ENCODE results near the gene PIK3C3. TPM values are rescaled to one million over a fixed set of nuclear protein-coding genes. Genes with fewer than 3 reads are reported as not detected.

The PIK3C3 gene
- total and polyA plus RNA-seq, 9 donors, result 24.4 to 60.3 (median 47.7) TPM

- Histone ChIP-seq H3K4me1 (ENCODE audit: insufficient read depth) (no peaks in the 10 kb centered on the region), H3K36me3 (no peaks in the 10 kb centered on the region), H3K27ac (no peak overlapping the region), H3K4me3 (no peak overlapping the region), H3K27me3 (no peaks in the 10 kb centered on the region), H3K9me3 (no peaks in the 10 kb centered on the region)
- intact Hi-C loops (cut with DNase I), result no loop called here
- no peak for DNase-seq
- WGBS, 3 donors, result 85 to 94% (median 93%) methylated on average over 2 of the region's 2 CpGs
- TF ChIP-seq CTCF (IDR thresholded peaks at IDR 0.05) (no peak), EP300 (IDR thresholded peaks at IDR 0.05) (no peak), POLR2A (IDR thresholded peaks at IDR 0.05) (no peak)
Observed at GRCh38 chr18:41993151-41993550, 38.1 kb downstream of the PIK3C3 start.

GRCh38 chr18:41996020-41996419 lies 41.0 kb downstream of the PIK3C3 start:
- no peaks in the 10 kb centered on the region for H3K36me3 ChIP-seq
- no peak for DNase-seq
- H3K9me3 ChIP-seq, result no peaks in the 10 kb centered on the region
- H3K27me3 ChIP-seq, result no peaks in the 10 kb centered on the region
- intact Hi-C loops (cut with DNase I), result loop anchor here in 1 of 4 donors (1.0 kb wide), 1 partner anchor 27 kb away; no protein-coding TSS in a partner anchor
- no peaks in the 10 kb centered on the region for H3K4me1 ChIP-seq (ENCODE audit: insufficient read depth)
- TF ChIP-seq EP300 (IDR thresholded peaks at IDR 0.05) (no peak), CTCF (IDR thresholded peaks at IDR 0.05) (no peak), POLR2A (IDR thresholded peaks at IDR 0.05) (no peak)
- WGBS, 3 donors, result 91 to 95% (median 93%) methylated on average over 1 of the region's 1 CpG
- no peak overlapping the region for H3K27ac ChIP-seq
- H3K4me3 ChIP-seq, result no peak overlapping the region

GRCh38 chr18:41999751-42000150 lies 44.7 kb downstream of the PIK3C3 start:
- 92 to 99% (median 96%) methylated on average over 4 of the region's 4 CpGs for WGBS, 3 donors
- Histone ChIP-seq H3K36me3 (no peaks in the 10 kb centered on the region), H3K27me3 (no peaks in the 10 kb centered on the region)

GRCh38 chr18:42001801-42002200 lies 46.8 kb downstream of the PIK3C3 start:
- Histone ChIP-seq H3K4me1 (ENCODE audit: insufficient read depth) (no peaks in the 10 kb centered on the region), H3K27me3 (no peaks in the 10 kb centered on the region), H3K4me3 (no peak overlapping the region), H3K36me3 (no peaks in the 10 kb centered on the region), H3K27ac (no peak overlapping the region), H3K9me3 (no peaks in the 10 kb centered on the region)
- no peak for DNase-seq
- TF ChIP-seq POLR2A (IDR thresholded peaks at IDR 0.05), result no peak
- TF ChIP-seq EP300 (IDR thresholded peaks at IDR 0.05), result no peak
- TF ChIP-seq CTCF (IDR thresholded peaks at IDR 0.05), result no peak
- intact Hi-C loops (cut with DNase I), result no loop called here
- 73 to 78% (median 74%) methylated on average over 3 of the region's 3 CpGs for WGBS, 3 donors

More at GRCh38 chr18:41999751-42000150, 44.7 kb downstream of the PIK3C3 start:
- intact Hi-C loops (cut with DNase I), result no loop called here
- DNase-seq, result no peak
- Histone ChIP-seq H3K4me3 (no peak overlapping the region), H3K27ac (no peak overlapping the region), H3K9me3 (no peaks in the 10 kb centered on the region), H3K4me1 (ENCODE audit: insufficient read depth) (no peaks in the 10 kb centered on the region)
- TF ChIP-seq CTCF (IDR thresholded peaks at IDR 0.05) (no peak), EP300 (IDR thresholded peaks at IDR 0.05) (no peak), POLR2A (IDR thresholded peaks at IDR 0.05) (no peak)

Measured in ovary (tissue), 9 donors.